PC-9 (cell line): ENCODE results near the gene FXYD6. TPM values are rescaled to one million over a fixed set of nuclear protein-coding genes. Genes with fewer than 3 reads are reported as not detected.

ENCODE experiments used
- BruUV-seq: library from RNA; stranded (reverse); fragments of 400-500 nt; replicated peaks from 2 replicates; lab custom pipeline; 2021; lab: Mats Ljungman, UMichigan
- CTCF ChIA-PET: fragments of 300-600 bp; sonication (Branson Sonifier 250); formaldehyde crosslinking; loops from one replicate; lab custom pipeline; 2022; ENCODE audit warnings: antibody characterized with exemption; lab: Charles Lee
- POLR2A ChIA-PET: fragments of 300-600 bp; sonication (Branson Sonifier 250); formaldehyde crosslinking; loops from one replicate; lab custom pipeline; 2022; ENCODE audit warnings: antibody characterized with exemption; ENCODE audit not compliant: unreplicated experiment; lab: Charles Lee
- DNase-seq, 2 experiments: peaks; one replicate each; pipeline versions ENCODE4 v3.0.0 to v3.0.0-alpha.2; 2015 to 2022; ENCODE audit warnings: mixed read lengths in 1 of 2
- H2AFZ ChIP-seq: fragments of 200-600 bp; sonication (generic); 2 replicates; pipeline ENCODE4 v1.8.1; 2017; ENCODE audit warnings: antibody characterized with exemption
- H3F3A ChIP-seq: fragments of 200-600 bp; sonication (generic); 2 replicates; pipeline ENCODE4 v1.8.1; 2017; ENCODE audit warnings: antibody characterized with exemption, mild to moderate bottlenecking, low read depth; ENCODE audit not compliant: insufficient read depth
- H3K27ac ChIP-seq: fragments of 200-600 bp; sonication (generic); 2 replicates; pipeline ENCODE4 v1.6.1; 2016; ENCODE audit warnings: mixed run types
- H3K27me3 ChIP-seq: fragments of 200-600 bp; sonication (generic); 2 replicates; pipeline ENCODE4 v1.6.1; 2016; ENCODE audit warnings: low read depth, mixed run types; ENCODE audit not compliant: insufficient read depth
- H3K36me3 ChIP-seq: fragments of 200-600 bp; sonication (generic); 2 replicates; pipeline ENCODE4 v1.6.1; 2016; ENCODE audit warnings: low read depth, mixed run types
- H3K4me1 ChIP-seq: fragments of 200-600 bp; sonication (generic); replicated peaks from 2 replicates; pipeline ENCODE4 v1.6.1; 2016; ENCODE audit warnings: mixed run types; ENCODE audit not compliant: insufficient read depth
- H3K4me2 ChIP-seq: fragments of 200-600 bp; sonication (generic); 2 replicates; pipeline ENCODE4 v1.6.1; 2017; ENCODE audit warnings: mixed run types
- H3K4me3 ChIP-seq: fragments of 200-600 bp; sonication (generic); 2 replicates; pipeline ENCODE4 v1.6.1; 2016; ENCODE audit warnings: mixed run types
- H3K79me2 ChIP-seq: fragments of 200-600 bp; sonication (generic); 2 replicates; pipeline ENCODE4 v1.6.1; 2017; ENCODE audit warnings: low read depth, mixed run types
- H3K9me2 ChIP-seq: fragments of 200-600 bp; sonication (generic); 2 replicates; pipeline ENCODE4 v1.8.1; 2017; ENCODE audit warnings: mild to moderate bottlenecking; ENCODE audit not compliant: insufficient read depth
- H3K9me3 ChIP-seq: fragments of 200-600 bp; sonication (generic); 2 replicates; pipeline ENCODE4 v1.8.1; 2016; ENCODE audit warnings: low read depth; ENCODE audit not compliant: insufficient read depth
- H4K20me1 ChIP-seq: fragments of 200-600 bp; sonication (generic); 2 replicates; pipeline ENCODE4 v1.8.1; 2017; ENCODE audit not compliant: insufficient read depth
- CTCF ChIP-seq: fragments of 200-600 bp; sonication (generic); conservative IDR thresholded peaks from 2 replicates; pipeline ENCODE4 v1.6.1; 2017; ENCODE audit warnings: mixed run types, antibody characterized with exemption, mild to moderate bottlenecking, moderate library complexity
- EZH2 ChIP-seq: fragments of 200-600 bp; sonication (generic); IDR thresholded peaks from 2 replicates; pipeline ENCODE4 v1.8.0; 2017; ENCODE audit warnings: antibody characterized with exemption, low read depth
- intact Hi-C: fragments of 100-400 bp; cut with micrococcal nuclease; formaldehyde crosslinking; loops from one replicate; pipeline ENCODE4 v1.10.0; 2022; ENCODE audit not compliant: unreplicated experiment
- total RNA-seq: library from RNA; stranded (reverse); gene quantifications from 2 replicates; pipeline ENCODE4 v1.2.3, GENCODE V29; 2021

Gene FXYD6
- total RNA-seq, 1 experiment from 2014 or later = 0.20 TPM

- Histone ChIP-seq H3K27me3 (peaks cover 32% of the 10 kb centered on the region), H3K36me3 (no peaks in the 10 kb centered on the region), H3K79me2 (no peaks in the 10 kb centered on the region), H3F3A (no peaks in the 10 kb centered on the region), H3K4me2 (no peak overlapping the region), H3K9me3 (no peaks in the 10 kb centered on the region), H3K4me1 (no peaks in the 10 kb centered on the region), H3K9me2 (no peaks in the 10 kb centered on the region), H3K27ac (no peak overlapping the region), H3K4me3 (no peak overlapping the region), H4K20me1 (no peaks in the 10 kb centered on the region), H2AFZ (no peak overlapping the region)
- BruUV-seq = no TSS peak
- intact Hi-C loops = no loop called here
- no peak for DNase-seq
- POLR2A ChIA-PET = interaction anchor here (0.6 kb wide), 1 partner anchor 293 kb away, joined by 4 read pairs; no protein-coding TSS in a partner anchor
- CTCF ChIA-PET = interaction anchor here (0.6 kb wide), 1 partner anchor 105 kb away, joined by 3 read pairs; no protein-coding TSS in a partner anchor
- TF ChIP-seq EZH2 = no peak
- no peak for TF ChIP-seq CTCF
Observed at GRCh38 chr11:117840881-117841550, 35.4 kb downstream of the FXYD6 start.

DNA sequence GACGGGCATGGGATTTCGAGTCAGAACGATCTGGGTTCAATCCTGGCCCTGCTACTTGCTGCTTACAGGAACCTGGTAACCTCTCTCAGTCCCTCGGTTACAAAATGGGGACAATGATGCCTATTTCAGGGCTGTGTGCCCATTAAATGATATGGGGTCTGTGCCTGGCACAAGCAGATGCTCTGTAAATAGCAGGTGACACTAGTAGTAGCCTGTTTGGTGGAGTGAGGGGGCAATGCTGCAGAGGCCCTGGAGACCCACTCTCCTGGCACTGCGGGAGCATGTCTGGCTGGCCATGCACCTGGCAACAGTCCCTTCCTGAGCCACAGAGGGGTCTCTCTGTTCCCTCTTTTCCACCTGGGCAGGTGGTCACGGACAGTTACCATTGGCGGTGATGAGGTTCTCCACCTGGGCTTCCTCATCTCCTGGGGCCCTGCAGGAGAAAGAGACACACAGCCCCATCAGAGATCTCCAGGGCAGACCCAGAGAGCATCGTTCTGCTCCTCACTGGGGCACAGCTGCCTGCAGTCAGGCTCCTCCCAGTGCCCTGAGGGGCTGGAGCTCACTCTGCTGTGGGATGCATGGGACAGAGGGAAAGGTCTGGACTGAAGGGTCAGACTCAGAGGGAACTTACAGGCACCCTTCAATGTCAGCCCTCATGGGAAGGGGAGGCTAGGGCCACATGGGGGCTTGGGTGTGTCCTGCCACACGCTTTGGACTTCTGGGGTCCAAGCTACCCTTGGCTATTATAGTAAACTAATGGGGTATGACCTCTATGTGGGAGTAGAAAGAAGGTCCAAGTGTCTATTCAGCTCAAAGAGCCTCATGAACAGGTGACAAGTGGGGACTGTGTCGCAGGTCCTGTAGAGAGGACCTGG, 36.3 kb downstream of the FXYD6 start:
- BruUV-seq = no TSS peak
- H3K9me2 ChIP-seq = no peaks in the 10 kb centered on the region
- H3K4me1 ChIP-seq = no peaks in the 10 kb centered on the region
- no peaks in the 10 kb centered on the region for H3K36me3 ChIP-seq
- intact Hi-C loops = no loop called here
- H3K27me3 ChIP-seq = peaks cover 32% of the 10 kb centered on the region
- DNase-seq = no peak
- no peak overlapping the region for H2AFZ ChIP-seq
- no peaks in the 10 kb centered on the region for H4K20me1 ChIP-seq
- no peaks in the 10 kb centered on the region for H3F3A ChIP-seq
- no peaks in the 10 kb centered on the region for H3K9me3 ChIP-seq
- no peak overlapping the region for H3K4me3 ChIP-seq
- POLR2A ChIA-PET = interaction anchor here (0.6 kb wide), 1 partner anchor 294 kb away, joined by 4 read pairs; no protein-coding TSS in a partner anchor
- no peaks in the 10 kb centered on the region for H3K79me2 ChIP-seq
- no peak overlapping the region for H3K4me2 ChIP-seq
- H3K27ac ChIP-seq = no peak overlapping the region
- TF ChIP-seq CTCF (no peak), EZH2 (no peak)
- CTCF ChIA-PET = no interaction called here

DNA sequence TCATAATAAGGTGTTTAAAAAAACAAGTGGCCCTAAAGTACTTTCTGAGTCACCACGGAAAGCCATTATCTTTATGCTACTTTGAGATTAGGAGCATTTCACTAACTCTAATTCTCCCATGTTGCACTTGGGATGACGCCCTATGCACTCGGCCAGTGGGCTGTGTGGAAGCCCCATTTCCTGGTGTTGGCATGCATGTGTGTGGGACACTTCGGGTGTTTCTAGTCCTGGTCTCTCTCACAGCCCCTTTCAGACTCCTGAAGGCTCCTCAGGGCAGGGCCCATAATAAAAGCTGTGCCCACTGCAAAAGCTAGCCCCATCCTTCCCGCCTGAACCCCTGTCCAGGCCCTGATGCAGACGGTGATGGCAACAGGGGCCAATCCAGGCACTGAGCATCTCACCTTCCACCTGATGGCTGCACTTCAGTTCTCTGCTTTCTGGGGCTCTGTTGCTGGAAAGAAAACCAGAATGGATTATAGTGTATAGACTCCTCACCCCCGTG, 37.0 kb downstream of the FXYD6 start:
- H3K4me3 ChIP-seq = no peak overlapping the region
- H3K27ac ChIP-seq = no peak overlapping the region
- H3K79me2 ChIP-seq = no peaks in the 10 kb centered on the region
- no TSS peak for BruUV-seq
- no peaks in the 10 kb centered on the region for H3K36me3 ChIP-seq
- H2AFZ ChIP-seq = no peak overlapping the region
- ChIA-PET POLR2A (no interaction called here), CTCF (no interaction called here)
- H3K9me3 ChIP-seq = no peaks in the 10 kb centered on the region
- no peaks in the 10 kb centered on the region for H3F3A ChIP-seq
- H3K4me2 ChIP-seq = no peak overlapping the region
- intact Hi-C loops = no loop called here
- DNase-seq = no peak
- peaks cover 32% of the 10 kb centered on the region for H3K27me3 ChIP-seq
- H3K4me1 ChIP-seq = no peaks in the 10 kb centered on the region
- H3K9me2 ChIP-seq = no peaks in the 10 kb centered on the region
- H4K20me1 ChIP-seq = no peaks in the 10 kb centered on the region
- no peak for TF ChIP-seq CTCF
- no peak for TF ChIP-seq EZH2
